Transverse colon (tissue), 4 donors: ENCODE results near the gene ZNF440. TPM values are rescaled to one million over a fixed set of nuclear protein-coding genes. Genes with fewer than 3 reads are reported as not detected.
"Not testable (repeated sequence)": the region's sequence is repeated elsewhere in the genome, so short reads cannot be mapped to it uniquely, and the experiment has no call there.

Experiments used
- DNase-seq: peaks from one replicate; pipeline ENCODE4 v3.0.0-alpha.2; 2019
- H3K27ac ChIP-seq, 4 donors: fragments of 200-600 bp; sonication (generic); 2 replicates each; pipeline ENCODE4 v1.5.1; 2016 to 2018; ENCODE audit warnings: inconsistent platforms in 4 of 4
- H3K27me3 ChIP-seq: fragments of 200-600 bp; sonication (generic); 2 replicates; pipeline ENCODE4 v1.5.1; 2017; ENCODE audit warnings: inconsistent platforms
- H3K36me3 ChIP-seq, 4 donors: fragments of 200-600 bp; sonication (generic); 2 replicates each; pipeline ENCODE4 v1.5.1; 2017 to 2019; ENCODE audit warnings: inconsistent platforms in 4 of 4
- H3K4me1 ChIP-seq, 4 donors: fragments of 200-600 bp; sonication (generic); 2 replicates each; pipeline ENCODE4 v1.5.1; 2017 to 2020; ENCODE audit warnings: inconsistent platforms in 4 of 4
- H3K4me3 ChIP-seq, 4 donors: fragments of 200-600 bp; sonication (generic); 1 replicate in 1 of 4; 2 replicates in 3 of 4; pipeline versions ENCODE4 v1.5.1 to v1.6.1; 2017 to 2019; ENCODE audit warnings: inconsistent platforms in 4 of 4
- H3K9me3 ChIP-seq, 2 donors: fragments of 200-600 bp; sonication (generic); 2 replicates each; pipeline ENCODE4 v1.5.1; 2017 to 2019; ENCODE audit warnings: inconsistent platforms in 2 of 2
- CTCF ChIP-seq, 5 experiments: fragments of 200-600 bp in 3 of 5; fragments of 450-650 bp in 2 of 5; sonication (generic) in 3 of 5; IDR thresholded peaks; 1 replicate in 2 of 5; 2 replicates in 3 of 5; pipeline ENCODE4 v1.5.1; 2016 to 2017; ENCODE audit warnings: antibody characterized with exemption in 5 of 5, inconsistent platforms in 3 of 5, mild to moderate bottlenecking in 2 of 5, moderate library complexity in 1 of 5
- EP300 ChIP-seq: sonication (generic); formaldehyde crosslinking; IDR thresholded peaks from one replicate; pipeline ENCODE4 v1.6.1; 2017; ENCODE audit warnings: antibody characterized with exemption, low read depth
- POLR2A ChIP-seq: fragments of 450-650 bp; IDR thresholded peaks from one replicate; pipeline ENCODE4 v1.6.1; 2016; ENCODE audit warnings: antibody characterized with exemption, mild to moderate bottlenecking, moderate library complexity
- POLR2AphosphoS5 ChIP-seq, 3 donors: sonication (generic); formaldehyde crosslinking; IDR thresholded peaks; one replicate each; pipeline ENCODE4 v1.6.1; 2016; ENCODE audit warnings: antibody characterized with exemption in 3 of 3
- WGBS, 2 donors: methylation state at CpG; one replicate each; pipeline ENCODE4 v1.1.5; 2018; ENCODE audit warnings: low coverage in 1 of 2; 5-methylcytosine and 5-hydroxymethylcytosine counted together
- in situ Hi-C, 4 donors: fragments of 200-750 bp; cut with MboI; loops; one replicate each; pipeline versions ENCODE4 v1.15.0 to v1.15.1; 2017; ENCODE audit warnings: low sequenced_read_pairs in 3 of 4, low pct_ligation_motif_present in 1 of 4, low pct_unique_long_range_greater_than_20kb in 1 of 4
- intact Hi-C: fragments of 100-400 bp; cut with DNase I; formaldehyde crosslinking; loops from one replicate; pipeline ENCODE4 v1.15.1; 2023; ENCODE audit warnings: low total_unique reads
- total RNA-seq, 4 donors: library from RNA; depleted of rRNA; stranded (reverse); fragments of >200 nt; gene quantifications; one replicate each; pipeline ENCODE4 v1.1.0, GENCODE V29; 2016

ZNF440 gene
- total RNA-seq, 4 donors from 2014 or later, result 44.1 to 51.3 (median 48.2) TPM

- H3K4me3 ChIP-seq, result peak overlapping the region in 3 of 4 donors; percentile 43 to 78 (median 55)
- 45% methylated on average over 11 of the region's 11 CpGs; no CpG with 5 or more reads in 1 of the 2 donors for WGBS, 2 donors
- TF ChIP-seq POLR2A, result no peak
- TF ChIP-seq POLR2AphosphoS5 (IDR thresholded peaks at IDR 0.05), result no peak
- no peak for TF ChIP-seq EP300
- TF ChIP-seq CTCF (IDR thresholded peaks at IDR 0.05), result no peak
- peaks cover 2 to 18% (median 3%) of the 10 kb centered on the region in 4 donors for H3K4me1 ChIP-seq
- H3K27ac ChIP-seq, result peak overlapping the region; percentile 70 to 78 (median 74)
- H3K27me3 ChIP-seq, result no peaks in the 10 kb centered on the region
- H3K36me3 ChIP-seq, result no peaks in the 10 kb centered on the region
- DNase-seq, result no peak
- intact Hi-C loops, result no loop called here
- no peaks in the 10 kb centered on the region for H3K9me3 ChIP-seq
- in situ Hi-C loops, result no loop called here
These were observed 34.1 kb downstream of the ZNF440 start for GRCh38 chr19:11848200-11848593.

GRCh38 chr19:11848594-11849469 is 34.8 kb downstream of the ZNF440 start, which contains the start of gene ZNF439:
Gene ZNF439 (plus strand): TSS chr19:11848726. CDS start chr19:11848868, 142 bp downstream.
- Histone ChIP-seq H3K27me3 (no peaks in the 10 kb centered on the region), H3K4me3 (peak within 1 kb of the TSS; percentile 43 to 78 (median 55)), H3K4me1 (peaks cover 2 to 18% (median 3%) of the 10 kb centered on the region in 4 donors), H3K27ac (peak within 1 kb of the TSS; percentile 70 to 78 (median 74)), H3K9me3 (no peaks in the 10 kb centered on the region), H3K36me3 (no peaks in the 10 kb centered on the region)
- intact Hi-C loops, result no loop called here
- TF ChIP-seq POLR2A (peak; percentile 68), EP300 (no peak), CTCF (IDR thresholded peaks at IDR 0.05) (no peak), POLR2AphosphoS5 (IDR thresholded peaks at IDR 0.05) (peak; percentile 55 to 86 (median 78))
- WGBS, 2 donors, result 2 to 4% methylated on average over 6 to 58 of the region's 59 CpGs
- DNase-seq, result peak; percentile 95
- in situ Hi-C loops, result no loop called here

GRCh38 chr19:11850289-11850688 is 36.2 kb downstream of the ZNF440 start:
- in situ Hi-C loops, H3K27me3 ChIP-seq, intact Hi-C loops, H3K27ac ChIP-seq, H3K36me3 ChIP-seq, DNase-seq, H3K9me3 ChIP-seq, H3K4me3 ChIP-seq: not testable (repeated sequence)
- H3K4me1 ChIP-seq, result peaks cover 2 to 18% (median 3%) of the 10 kb centered on the region in 4 donors
- 91 to 92% methylated on average over 4 of the region's 4 CpGs for WGBS, 2 donors

- Histone ChIP-seq H3K4me3 (no peak overlapping the region), H3K4me1 (peaks cover 2 to 26% (median 7%) of the 10 kb centered on the region in 4 donors), H3K27me3 (no peaks in the 10 kb centered on the region), H3K36me3 (no peaks in the 10 kb centered on the region), H3K27ac (no peak overlapping the region), H3K9me3 (no peaks in the 10 kb centered on the region)
- 98% methylated on average over 3 of the region's 3 CpGs; no CpG with 5 or more reads in 1 of the 2 donors for WGBS, 2 donors
- in situ Hi-C loops (no loop called here), intact Hi-C loops (no loop called here)
- TF ChIP-seq POLR2A, result no peak
- no peak for TF ChIP-seq POLR2AphosphoS5 (IDR thresholded peaks at IDR 0.05)
- no peak for TF ChIP-seq EP300
- no peak for TF ChIP-seq CTCF (IDR thresholded peaks at IDR 0.05)
- DNase-seq, result no peak
These were observed 39.3 kb downstream of the ZNF440 start for GRCh38 chr19:11853358-11853757.
